IMR-90 (cell line): ENCODE results near the gene SLC35C1.

Experiments
- CTCF ChIP-seq: conservative IDR thresholded peaks from 2 replicates; pipeline ENCODE4 v1.5.1; 2012; ENCODE audit warnings: mild to moderate bottlenecking, low read depth, low read length, improper control_type of control experiment
- FOS ChIP-seq: fragments of 150-350 bp; IDR thresholded peaks from 2 replicates; pipeline ENCODE4 v1.6.1; 2016; ENCODE audit warnings: low read depth, low read length
- TF ChIP-seq, protein P1 (sequence below): fragments of 150-350 bp; IDR thresholded peaks from 2 replicates; pipeline ENCODE4 v1.6.1; 2016; ENCODE audit warnings: low read depth, mild to moderate bottlenecking, low read length, moderate library complexity, borderline replicate concordance

DNA sequence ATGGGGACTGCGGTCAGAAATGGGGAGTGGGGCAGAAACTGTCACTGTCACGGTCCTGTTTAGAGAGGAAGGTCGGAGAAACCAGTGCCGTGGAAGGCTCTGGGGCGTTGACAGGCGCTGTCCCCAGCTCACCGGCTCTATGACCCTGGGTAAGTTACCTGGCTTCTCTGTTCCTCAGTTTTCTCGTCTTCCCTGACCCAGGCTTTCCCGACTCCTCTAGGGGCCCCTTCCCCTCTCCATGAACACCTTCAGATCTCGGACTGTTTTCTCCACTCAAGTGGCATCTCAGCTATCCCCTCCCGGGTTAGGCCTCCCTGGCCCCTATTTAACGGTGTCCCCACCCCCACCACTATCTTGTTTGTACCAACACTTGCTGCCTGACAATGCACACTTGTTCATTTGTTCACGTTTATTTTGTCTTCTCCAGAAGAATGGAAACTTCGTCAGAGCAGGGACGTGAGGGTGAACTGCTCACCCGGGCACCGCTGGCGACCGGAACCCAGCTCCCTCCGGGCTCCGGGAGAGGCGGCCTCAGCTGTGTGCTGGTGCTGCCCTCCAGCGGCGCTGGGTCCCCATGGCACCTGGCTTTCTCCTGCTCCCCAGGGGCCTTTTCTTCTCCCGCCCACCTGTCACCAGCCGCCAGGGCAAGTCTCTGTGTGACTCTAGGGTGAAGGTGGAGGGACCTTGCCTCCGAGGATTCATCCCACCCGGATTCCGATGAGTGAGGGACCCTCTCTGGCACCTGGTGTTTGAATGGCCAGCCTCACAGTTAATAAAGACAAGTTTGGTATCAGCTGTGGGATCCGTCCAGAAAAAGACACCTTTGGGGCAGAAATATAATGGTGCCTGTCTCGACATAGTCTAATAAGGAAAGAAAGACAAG, 33.1 kb upstream of the SLC35C1 start:
- TF ChIP-seq CTCF: peak; percentile 94
- no peak for TF ChIP-seq FOS
- TF ChIP-seq, protein P1, sequence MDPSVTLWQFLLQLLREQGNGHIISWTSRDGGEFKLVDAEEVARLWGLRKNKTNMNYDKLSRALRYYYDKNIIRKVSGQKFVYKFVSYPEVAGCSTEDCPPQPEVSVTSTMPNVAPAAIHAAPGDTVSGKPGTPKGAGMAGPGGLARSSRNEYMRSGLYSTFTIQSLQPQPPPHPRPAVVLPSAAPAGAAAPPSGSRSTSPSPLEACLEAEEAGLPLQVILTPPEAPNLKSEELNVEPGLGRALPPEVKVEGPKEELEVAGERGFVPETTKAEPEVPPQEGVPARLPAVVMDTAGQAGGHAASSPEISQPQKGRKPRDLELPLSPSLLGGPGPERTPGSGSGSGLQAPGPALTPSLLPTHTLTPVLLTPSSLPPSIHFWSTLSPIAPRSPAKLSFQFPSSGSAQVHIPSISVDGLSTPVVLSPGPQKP: no peak
